ENCODE data around the gene CLDND2.

- TF ChIP-seq ARNT (IDR thresholded peaks at IDR 0.05) = no peak
- TF ChIP-seq NFRKB (IDR thresholded peaks at IDR 0.05) = no peak
Observed at GRCh38 chr19:51371186-51371690, 2.4 kb upstream of the CLDND2 start.
